ENCODE measurements around the gene CCDC7. TPM values are rescaled to one million over a fixed set of nuclear protein-coding genes. Genes with fewer than 3 reads are reported as not detected.
A peak's percentile ranks its signal among the peaks of the same experiment; 100 is the strongest.

Gene CCDC7
- total and polyA plus RNA-seq, 2 donors, result 2.7 to 31.0 TPM

- Histone ChIP-seq H3K27ac (ENCODE audit: low read depth in 1 of 2, low read length in 1 of 2) (no peak overlapping the region), H3K27me3 (ENCODE audit: control insufficient read depth in 2 of 2, insufficient read depth in 1 of 2, low read length in 1 of 2) (no peaks in the 10 kb centered on the region), H3K4me3 (ENCODE audit: low read length in 2 of 2) (no peak overlapping the region), H3K36me3 (ENCODE audit: control insufficient read depth in 2 of 2, insufficient read depth in 2 of 2, low read length in 1 of 2) (no peaks in the 10 kb centered on the region), H3K9me3 (ENCODE audit: control insufficient read depth in 2 of 2, insufficient read depth in 1 of 2, low read length in 1 of 2) (peaks cover 0 to 4% of the 10 kb centered on the region in 2 donors), H3K4me1 (ENCODE audit: control insufficient read depth in 2 of 2, insufficient read depth in 2 of 2, low read length in 2 of 2) (no peaks in the 10 kb centered on the region)
- no peak for DNase-seq (ENCODE audit: low read depth in 6 of 9, low spot score in 9 of 9)
Measured at GRCh38 chr10:32436215-32436614, 9.7 kb upstream of the CCDC7 start.

- H3K27me3 ChIP-seq (ENCODE audit: control insufficient read depth in 2 of 2, insufficient read depth in 1 of 2, low read length in 1 of 2), result no peaks in the 10 kb centered on the region
- H3K27ac ChIP-seq (ENCODE audit: low read depth in 1 of 2, low read length in 1 of 2), result no peak overlapping the region
- no peak overlapping the region for H3K4me3 ChIP-seq (ENCODE audit: low read length in 2 of 2)
- no peaks in the 10 kb centered on the region for H3K36me3 ChIP-seq (ENCODE audit: control insufficient read depth in 2 of 2, insufficient read depth in 2 of 2, low read length in 1 of 2)
- no peak for DNase-seq (ENCODE audit: low read depth in 6 of 9, low spot score in 9 of 9)
- H3K9me3 ChIP-seq (ENCODE audit: control insufficient read depth in 2 of 2, insufficient read depth in 1 of 2, low read length in 1 of 2), result peaks cover 0 to 4% of the 10 kb centered on the region in 2 donors
- no peaks in the 10 kb centered on the region for H3K4me1 ChIP-seq (ENCODE audit: control insufficient read depth in 2 of 2, insufficient read depth in 2 of 2, low read length in 2 of 2)
- WGBS, result 97% methylated on average over 2 of the region's 2 CpGs
Measured at GRCh38 chr10:32437334-32437733, 8.6 kb upstream of the CCDC7 start.

GRCh38 chr10:32445036-32445435, 904 bp upstream of the CCDC7 start:
- no peaks in the 10 kb centered on the region for H3K36me3 ChIP-seq (ENCODE audit: control insufficient read depth in 2 of 2, insufficient read depth in 2 of 2, low read length in 1 of 2)
- H3K4me1 ChIP-seq (ENCODE audit: control insufficient read depth in 2 of 2, insufficient read depth in 2 of 2, low read length in 2 of 2), result peaks cover 3% of the 10 kb centered on the region in 2 donors
- no peak for DNase-seq (ENCODE audit: low read depth in 6 of 9, low spot score in 9 of 9)
- H3K9me3 ChIP-seq (ENCODE audit: control insufficient read depth in 2 of 2, insufficient read depth in 1 of 2, low read length in 1 of 2), result no peaks in the 10 kb centered on the region
- H3K27ac ChIP-seq (ENCODE audit: low read depth in 1 of 2, low read length in 1 of 2), result no peak overlapping the region
- WGBS, result 98% methylated on average over 4 of the region's 4 CpGs
- H3K27me3 ChIP-seq (ENCODE audit: control insufficient read depth in 2 of 2, insufficient read depth in 1 of 2, low read length in 1 of 2), result no peaks in the 10 kb centered on the region
- peak overlapping the region in 1 of 2 donors; percentile 94 for H3K4me3 ChIP-seq (ENCODE audit: low read length in 2 of 2)

- 2% methylated on average over 18 of the region's 18 CpGs for WGBS
- Histone ChIP-seq H3K36me3 (ENCODE audit: control insufficient read depth in 2 of 2, insufficient read depth in 2 of 2, low read length in 1 of 2) (no peaks in the 10 kb centered on the region), H3K4me1 (ENCODE audit: control insufficient read depth in 2 of 2, insufficient read depth in 2 of 2, low read length in 2 of 2) (peaks cover 3% of the 10 kb centered on the region in 2 donors), H3K9me3 (ENCODE audit: control insufficient read depth in 2 of 2, insufficient read depth in 1 of 2, low read length in 1 of 2) (no peaks in the 10 kb centered on the region), H3K4me3 (ENCODE audit: low read length in 2 of 2) (peak overlapping the region; percentile 73 to 94), H3K27me3 (ENCODE audit: control insufficient read depth in 2 of 2, insufficient read depth in 1 of 2, low read length in 1 of 2) (no peaks in the 10 kb centered on the region), H3K27ac (ENCODE audit: low read depth in 1 of 2, low read length in 1 of 2) (peak overlapping the region; percentile 99 to 100)
- DNase-seq (ENCODE audit: low read depth in 6 of 9, low spot score in 9 of 9), result peak in 7 of 9 donors; percentile 11 to 51 (median 23)
Measured at GRCh38 chr10:32446536-32447406, 831 bp downstream of the CCDC7 start.

GRCh38 chr10:32454148-32454547, 8.2 kb downstream of the CCDC7 start:
- Histone ChIP-seq H3K27ac (ENCODE audit: low read depth in 1 of 2, low read length in 1 of 2) (no peak overlapping the region), H3K4me3 (ENCODE audit: low read length in 2 of 2) (no peak overlapping the region), H3K27me3 (ENCODE audit: control insufficient read depth in 2 of 2, insufficient read depth in 1 of 2, low read length in 1 of 2) (no peaks in the 10 kb centered on the region), H3K36me3 (ENCODE audit: control insufficient read depth in 2 of 2, insufficient read depth in 2 of 2, low read length in 1 of 2) (peaks cover 0 to 5% of the 10 kb centered on the region in 2 donors), H3K4me1 (ENCODE audit: control insufficient read depth in 2 of 2, insufficient read depth in 2 of 2, low read length in 2 of 2) (peaks cover 1 to 5% of the 10 kb centered on the region in 2 donors), H3K9me3 (ENCODE audit: control insufficient read depth in 2 of 2, insufficient read depth in 1 of 2, low read length in 1 of 2) (no peaks in the 10 kb centered on the region)
- DNase-seq (ENCODE audit: low read depth in 6 of 9, low spot score in 9 of 9), result no peak
- WGBS, result 99% methylated on average over 4 of the region's 4 CpGs

- peak; percentile 67 to 96 (median 85) for DNase-seq (ENCODE audit: low read depth in 6 of 9, low spot score in 9 of 9)
- Histone ChIP-seq H3K4me1 (ENCODE audit: control insufficient read depth in 2 of 2, insufficient read depth in 2 of 2, low read length in 2 of 2) (peaks cover 3 to 8% of the 10 kb centered on the region in 2 donors), H3K9me3 (ENCODE audit: control insufficient read depth in 2 of 2, insufficient read depth in 1 of 2, low read length in 1 of 2) (no peaks in the 10 kb centered on the region), H3K27ac (ENCODE audit: low read depth in 1 of 2, low read length in 1 of 2) (peak overlapping the region; percentile 62 to 63), H3K27me3 (ENCODE audit: control insufficient read depth in 2 of 2, insufficient read depth in 1 of 2, low read length in 1 of 2) (no peaks in the 10 kb centered on the region), H3K36me3 (ENCODE audit: control insufficient read depth in 2 of 2, insufficient read depth in 2 of 2, low read length in 1 of 2) (no peaks in the 10 kb centered on the region), H3K4me3 (ENCODE audit: low read length in 2 of 2) (peak overlapping the region in 1 of 2 donors; percentile 13)
- 6% methylated on average over 1 of the region's 1 CpG for WGBS
Measured at GRCh38 chr10:32459051-32459698, 13.2 kb downstream of the CCDC7 start.

GRCh38 chr10:32461203-32461602, 15.3 kb downstream of the CCDC7 start:
- Histone ChIP-seq H3K4me3 (ENCODE audit: low read length in 2 of 2) (no peak overlapping the region), H3K27ac (ENCODE audit: low read depth in 1 of 2, low read length in 1 of 2) (no peak overlapping the region), H3K36me3 (ENCODE audit: control insufficient read depth in 2 of 2, insufficient read depth in 2 of 2, low read length in 1 of 2) (no peaks in the 10 kb centered on the region), H3K4me1 (ENCODE audit: control insufficient read depth in 2 of 2, insufficient read depth in 2 of 2, low read length in 2 of 2) (peaks cover 3 to 8% of the 10 kb centered on the region in 2 donors), H3K27me3 (ENCODE audit: control insufficient read depth in 2 of 2, insufficient read depth in 1 of 2, low read length in 1 of 2) (no peaks in the 10 kb centered on the region), H3K9me3 (ENCODE audit: control insufficient read depth in 2 of 2, insufficient read depth in 1 of 2, low read length in 1 of 2) (no peaks in the 10 kb centered on the region)
- DNase-seq (ENCODE audit: low read depth in 6 of 9, low spot score in 9 of 9), result no peak
- 97% methylated on average over 1 of the region's 1 CpG for WGBS

GRCh38 chr10:32471232-32471631, 25.3 kb downstream of the CCDC7 start:
- peaks cover 2 to 3% of the 10 kb centered on the region in 2 donors for H3K36me3 ChIP-seq (ENCODE audit: control insufficient read depth in 2 of 2, insufficient read depth in 2 of 2, low read length in 1 of 2)
- H3K9me3 ChIP-seq (ENCODE audit: control insufficient read depth in 2 of 2, insufficient read depth in 1 of 2, low read length in 1 of 2), result no peaks in the 10 kb centered on the region
- 98% methylated on average over 1 of the region's 1 CpG for WGBS
- H3K4me3 ChIP-seq (ENCODE audit: low read length in 2 of 2), result no peak overlapping the region
- H3K27ac ChIP-seq (ENCODE audit: low read depth in 1 of 2, low read length in 1 of 2), result no peak overlapping the region
- no peak for DNase-seq (ENCODE audit: low read depth in 6 of 9, low spot score in 9 of 9)
- no peaks in the 10 kb centered on the region for H3K27me3 ChIP-seq (ENCODE audit: control insufficient read depth in 2 of 2, insufficient read depth in 1 of 2, low read length in 1 of 2)
- H3K4me1 ChIP-seq (ENCODE audit: control insufficient read depth in 2 of 2, insufficient read depth in 2 of 2, low read length in 2 of 2), result no peaks in the 10 kb centered on the region

- Histone ChIP-seq H3K27ac (ENCODE audit: low read depth in 1 of 2, low read length in 1 of 2) (no peak overlapping the region), H3K9me3 (ENCODE audit: control insufficient read depth in 2 of 2, insufficient read depth in 1 of 2, low read length in 1 of 2) (no peaks in the 10 kb centered on the region), H3K36me3 (ENCODE audit: control insufficient read depth in 2 of 2, insufficient read depth in 2 of 2, low read length in 1 of 2) (peaks cover 0 to 2% of the 10 kb centered on the region in 2 donors), H3K4me1 (ENCODE audit: control insufficient read depth in 2 of 2, insufficient read depth in 2 of 2, low read length in 2 of 2) (no peaks in the 10 kb centered on the region), H3K27me3 (ENCODE audit: control insufficient read depth in 2 of 2, insufficient read depth in 1 of 2, low read length in 1 of 2) (no peaks in the 10 kb centered on the region), H3K4me3 (ENCODE audit: low read length in 2 of 2) (no peak overlapping the region)
- 95% methylated on average over 1 of the region's 1 CpG for WGBS
- no peak for DNase-seq (ENCODE audit: low read depth in 6 of 9, low spot score in 9 of 9)
Measured at GRCh38 chr10:32477499-32477898, 31.6 kb downstream of the CCDC7 start.
